DMS53 treated with DMSO at 0.1 percent for 48 hours (cell line): ENCODE data around the gene CDKN2B.
"Not testable (repeated sequence)": the region's sequence is repeated elsewhere in the genome, so short reads cannot be mapped to it uniquely, and the experiment has no call there.

Experiments
- DNase-seq: peaks from one replicate; lab custom pipeline; 2025; ENCODE audit not compliant: unreplicated experiment; lab: John Stamatoyannopoulos, UW

Gene CDKN2B

DNA sequence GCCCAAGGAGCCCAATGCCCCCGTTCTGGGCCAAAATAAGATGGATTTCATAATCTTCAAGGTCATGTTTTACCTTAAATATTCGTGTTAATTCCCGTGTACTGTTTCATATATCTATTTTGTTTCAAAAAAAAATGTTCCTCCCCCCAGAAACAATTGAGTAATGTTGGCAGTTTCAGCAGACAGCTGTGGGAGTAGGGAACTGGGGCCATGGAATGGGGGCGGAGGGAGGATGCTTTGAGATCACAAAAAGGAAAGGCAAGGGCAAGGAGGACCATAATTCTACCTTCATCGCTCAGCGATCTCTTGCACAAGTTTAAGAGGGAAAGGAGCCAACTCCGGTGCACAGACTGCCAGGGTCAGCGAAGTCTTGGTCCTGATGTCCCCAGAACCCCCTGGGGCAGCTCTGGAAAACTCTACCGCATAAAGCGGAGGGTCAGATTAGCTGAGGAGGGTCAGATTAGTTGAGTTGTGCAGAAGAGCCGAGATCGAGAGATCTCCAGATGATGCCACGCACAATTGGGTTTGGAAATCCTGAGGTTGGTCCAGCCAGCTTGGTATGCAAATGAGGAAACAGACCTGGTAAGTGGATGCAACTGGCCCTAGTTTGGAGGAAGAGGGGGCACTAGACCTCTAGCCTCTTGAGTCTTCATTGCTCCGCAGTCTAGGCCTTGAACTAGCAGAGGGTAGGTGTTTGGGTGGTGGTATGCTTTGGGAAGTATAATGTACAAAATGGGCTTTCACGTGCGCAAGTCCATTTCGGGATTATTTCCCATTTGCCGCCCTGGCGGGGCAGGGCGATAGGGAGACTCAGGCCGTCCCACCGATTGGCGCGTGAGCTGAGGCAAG, 38.9 kb downstream of the CDKN2B start:
- DNase-seq, result no peak

DNA sequence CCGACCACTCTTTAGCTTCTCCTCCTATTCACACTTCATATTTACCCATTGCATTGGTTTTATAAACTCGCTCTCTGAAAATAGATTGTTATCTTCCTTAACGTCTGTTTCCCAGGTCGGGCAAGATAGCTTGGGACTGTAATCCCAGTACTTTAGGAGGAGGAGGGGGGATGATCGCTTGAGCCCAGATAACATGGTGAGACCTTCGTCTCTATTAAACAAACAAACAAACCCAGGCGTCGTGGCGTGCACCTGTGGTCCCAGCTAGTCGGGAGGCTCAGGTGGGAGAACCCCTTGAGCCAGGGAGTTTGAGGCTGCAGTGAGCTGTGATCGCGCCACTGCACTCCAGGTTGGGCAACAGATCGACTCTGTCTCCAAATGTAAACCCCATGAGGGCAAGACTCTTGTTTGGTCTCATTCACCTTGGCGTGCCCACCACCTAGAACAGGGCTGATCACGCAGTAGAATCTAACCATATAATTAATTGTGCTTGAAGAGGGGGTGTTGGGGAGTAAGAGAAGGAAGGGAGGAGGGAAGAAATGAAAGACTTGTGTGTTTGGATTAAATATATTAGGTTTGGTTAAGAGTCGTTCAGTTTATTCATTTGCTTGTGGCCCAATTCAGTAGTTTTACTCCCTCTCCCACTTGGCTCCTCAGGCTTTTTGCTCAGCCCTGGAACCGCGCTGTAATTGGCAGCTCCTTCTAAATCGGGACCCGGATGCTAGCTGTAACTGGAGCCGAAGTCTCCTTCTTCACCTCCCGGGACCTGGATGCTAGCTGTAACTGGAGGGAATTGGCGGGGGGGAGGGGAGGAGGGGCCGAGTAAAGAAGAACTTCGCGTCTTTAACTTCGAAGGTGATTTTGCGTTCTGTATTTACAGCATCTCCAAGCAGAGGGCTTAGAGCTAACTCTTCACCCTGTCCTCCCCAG, 39.8 kb downstream of the CDKN2B start:
- no peak for DNase-seq

DNA sequence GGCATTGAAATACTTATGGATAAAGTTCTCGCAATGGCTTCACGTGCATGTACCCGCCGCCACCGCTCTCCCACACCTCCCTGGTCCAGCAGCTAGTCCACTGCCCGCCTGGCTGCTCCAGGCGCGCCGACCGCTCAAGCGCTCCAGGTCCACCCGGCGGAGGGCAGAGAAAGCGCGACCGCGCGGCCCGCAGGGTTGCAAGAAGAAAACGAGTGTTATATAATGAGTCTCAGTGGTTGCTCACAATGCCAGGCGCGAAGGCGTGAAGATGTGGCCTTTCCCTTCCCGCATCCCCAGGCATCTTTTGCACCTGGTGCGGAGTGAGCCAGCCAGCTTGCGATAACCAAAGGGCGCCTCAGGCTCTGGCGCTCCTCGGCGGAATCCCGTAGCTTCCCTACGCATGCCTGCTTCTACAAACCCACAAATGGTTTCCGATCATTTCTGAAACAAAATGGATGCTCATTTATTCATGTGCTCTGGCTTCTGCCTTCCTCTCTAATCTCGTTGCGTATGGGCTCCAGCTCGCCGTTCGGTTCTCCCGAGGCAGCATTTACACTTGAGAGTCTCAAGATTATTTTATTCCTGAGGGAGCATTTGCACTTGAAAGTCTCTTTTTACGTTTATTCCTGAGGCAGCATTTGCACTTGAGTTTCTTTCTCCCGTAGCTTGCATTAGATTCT, 40.6 kb downstream of the CDKN2B start:
- DNase-seq, result no peak

DNA sequence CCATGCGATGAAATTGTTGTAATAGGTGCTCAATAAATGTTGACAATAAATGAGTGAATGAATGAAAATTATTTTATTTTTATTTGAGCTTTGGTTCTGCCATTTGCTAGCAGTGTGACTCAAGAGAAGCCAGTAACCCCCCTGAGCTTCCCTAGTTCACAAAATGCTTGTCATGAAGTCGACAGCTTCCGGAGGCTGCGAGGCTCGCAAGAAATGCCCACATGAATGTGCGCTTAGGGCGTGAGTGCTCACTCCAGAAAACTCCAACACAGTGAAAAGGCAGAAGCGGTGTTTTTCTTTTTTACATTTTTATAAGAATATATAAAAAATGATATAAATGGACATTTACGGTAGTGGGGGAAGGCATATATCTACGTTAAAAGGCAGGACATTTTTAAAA, 41.4 kb downstream of the CDKN2B start:
- DNase-seq, result no peak

DNA sequence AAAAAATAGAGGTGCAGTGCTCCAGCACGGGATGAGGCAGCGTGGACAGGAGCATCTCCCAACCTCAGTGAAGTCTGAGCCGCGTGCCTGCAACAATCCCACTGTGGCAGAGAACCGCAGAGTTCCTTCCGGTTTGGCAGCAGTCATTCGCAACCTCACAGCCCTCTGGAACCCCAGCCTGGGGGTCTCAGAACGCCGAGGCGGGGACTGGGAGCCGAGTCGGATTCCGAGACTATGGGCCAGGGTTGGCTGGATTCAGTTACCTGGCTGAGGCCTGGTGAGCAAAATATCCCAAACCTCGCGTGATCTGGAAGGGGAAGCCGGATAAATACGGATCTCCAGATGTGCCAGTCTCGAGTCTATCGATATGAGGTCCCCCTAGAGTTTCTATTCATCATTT, 41.9 kb downstream of the CDKN2B start:
- DNase-seq, result no peak

DNA sequence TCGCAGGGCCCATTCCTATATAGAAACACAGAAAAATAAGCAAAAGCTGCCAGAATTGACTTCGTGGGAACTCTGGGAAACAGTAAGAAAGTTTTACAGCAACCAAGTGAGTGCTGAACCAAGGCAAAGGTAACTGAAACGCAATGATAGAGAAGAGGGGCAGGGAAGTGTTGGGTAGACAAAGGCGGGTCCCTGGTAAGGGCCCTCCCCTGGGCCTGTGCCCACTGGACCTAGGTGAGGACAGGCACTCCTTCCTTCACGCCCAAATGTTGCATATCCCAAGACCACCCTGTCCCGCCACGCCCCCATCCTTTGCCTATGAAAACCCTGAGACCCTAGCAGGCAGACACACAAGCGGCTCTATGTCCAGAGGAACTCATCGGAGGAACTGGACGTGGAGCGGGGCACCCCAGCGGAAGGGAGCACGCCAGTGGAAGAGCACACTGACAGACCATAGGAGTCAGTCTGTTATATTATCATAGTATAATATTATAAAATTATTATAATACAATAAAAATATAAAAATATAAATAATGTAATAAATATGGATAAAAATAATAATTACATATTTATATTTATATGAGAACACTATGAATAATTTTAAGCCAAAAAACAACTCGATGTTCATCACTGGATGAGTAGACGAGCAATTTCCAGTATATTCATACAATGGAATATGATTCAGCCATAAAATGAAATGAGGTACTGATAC, 42.8 kb downstream of the CDKN2B start:
- DNase-seq, result no peak

DNA sequence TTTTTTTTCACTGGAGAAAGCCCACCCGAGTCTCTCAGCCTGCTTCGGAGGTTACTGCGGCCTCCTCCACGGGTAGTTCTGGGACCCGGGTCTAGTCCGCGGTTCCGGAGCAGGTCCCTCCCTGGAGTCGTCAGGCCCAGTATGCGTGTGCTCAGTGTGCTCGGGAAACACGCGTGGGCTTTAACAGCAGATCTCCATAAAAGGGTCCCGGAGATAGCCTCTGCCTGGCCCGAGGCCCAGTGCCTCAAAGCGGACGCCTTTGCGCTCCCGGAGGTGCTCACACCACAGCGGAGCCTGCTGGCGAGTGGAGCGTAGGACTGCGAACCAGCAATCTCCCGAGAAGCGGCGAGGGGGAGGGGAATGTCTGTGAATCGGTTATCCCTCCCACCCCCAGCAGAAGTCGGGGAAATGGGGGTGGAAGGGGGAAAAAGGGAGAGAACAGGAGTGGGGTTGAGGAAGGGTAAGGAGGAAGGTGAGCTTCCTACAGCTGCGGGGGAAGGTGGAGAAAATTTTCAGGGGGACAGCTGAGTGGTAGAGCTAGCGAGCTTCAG, 43.6 kb downstream of the CDKN2B start:
- DNase-seq, result peak; percentile 50

DNA sequence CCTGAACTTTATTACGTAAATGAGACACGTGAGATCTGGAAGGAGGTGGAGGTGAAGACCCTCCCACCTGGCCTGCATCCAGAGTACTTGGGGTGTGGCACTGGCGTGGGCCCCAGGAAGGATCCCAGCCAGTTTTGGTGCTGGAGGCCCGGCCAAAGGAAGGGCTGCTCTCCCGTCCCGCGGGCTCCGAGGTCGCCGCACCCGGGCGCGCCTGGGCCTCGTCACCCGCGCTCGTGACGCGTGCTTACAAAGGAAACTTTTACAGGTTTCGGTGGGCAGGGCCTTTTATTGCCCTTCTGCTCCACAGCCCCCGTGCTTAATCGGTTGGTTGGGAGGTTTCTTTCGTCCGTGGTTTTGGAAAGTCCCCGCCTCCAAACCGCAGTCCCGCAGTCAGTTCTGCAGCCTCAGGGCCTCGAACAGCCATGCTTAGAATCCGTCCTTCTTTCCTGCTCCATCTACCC, 44.1 kb downstream of the CDKN2B start:
- peak; percentile 16 for DNase-seq

DNA sequence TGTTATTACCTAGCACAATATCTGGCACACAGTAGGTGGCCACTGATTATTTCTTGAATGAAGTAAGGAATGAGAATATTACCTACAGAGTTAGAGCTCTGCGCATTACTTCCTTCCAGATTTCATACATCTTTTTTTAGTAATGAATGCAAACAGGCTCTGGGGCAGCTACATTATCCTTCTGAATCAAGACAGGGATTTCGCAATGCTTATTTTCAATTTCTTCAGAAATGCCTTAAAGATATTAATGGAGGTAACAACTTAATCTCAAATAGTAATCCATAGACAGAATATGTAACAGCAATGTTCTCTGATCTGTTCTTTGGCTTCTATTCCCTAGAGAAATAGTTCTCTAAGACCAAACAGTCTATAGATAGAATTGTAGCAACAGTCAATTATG, 47.5 kb downstream of the CDKN2B start:
- DNase-seq, result no peak

DNA sequence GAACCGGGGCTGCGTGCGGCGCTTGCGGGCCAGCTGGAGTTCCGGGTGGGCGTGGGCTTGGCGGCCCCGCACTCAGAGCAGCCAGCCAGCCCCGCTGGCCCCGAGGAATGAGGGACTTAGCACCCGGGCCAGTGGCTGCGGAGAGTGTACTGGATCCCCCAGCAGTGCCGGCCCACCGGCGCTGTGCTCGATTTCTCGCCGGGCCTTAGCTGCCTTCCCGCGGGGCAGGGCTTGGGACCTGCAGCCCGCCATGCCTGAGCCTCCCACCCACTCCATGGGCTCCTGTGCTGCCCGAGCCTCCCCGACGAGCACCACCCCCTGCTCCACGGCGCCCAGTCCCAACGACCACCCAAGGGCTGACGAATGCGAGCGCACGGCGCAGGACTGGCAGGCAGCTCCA, 49.8 kb downstream of the CDKN2B start:
- not testable (repeated sequence) for DNase-seq

DNA sequence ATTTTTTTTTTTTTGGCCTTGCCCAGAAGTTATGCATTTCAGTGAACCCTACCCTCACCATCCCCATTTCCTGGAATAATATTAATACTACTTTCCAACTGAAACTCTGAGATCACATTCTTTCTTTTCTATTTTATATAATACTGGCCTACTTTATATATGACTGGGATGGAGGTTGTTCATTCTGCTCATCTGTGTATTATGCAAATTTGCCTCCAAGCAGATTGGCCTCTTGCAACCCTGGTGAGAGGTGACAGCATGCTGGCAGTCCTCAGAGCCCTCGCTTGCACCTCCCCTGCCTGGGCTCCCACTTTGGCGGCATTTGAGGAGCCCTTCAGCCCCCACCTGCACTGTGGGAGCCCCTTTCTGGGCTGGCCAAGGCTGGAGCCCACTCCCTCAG, 50.3 kb downstream of the CDKN2B start:
- no peak for DNase-seq
